HG03457 (cell line): ENCODE measurements around the gene NHP2.
"Not testable (repeated sequence)": the region's sequence is repeated elsewhere in the genome, so short reads cannot be mapped to it uniquely, and the experiment has no call there.

Experiments used
- ATAC-seq: cut with Tn5 transposase; IDR thresholded peaks from one replicate; pipeline ENCODE4 v1.9.1; 2021; ENCODE audit warnings: moderate number of reproducible peaks; ENCODE audit not compliant: unreplicated experiment

NHP2 gene

DNA sequence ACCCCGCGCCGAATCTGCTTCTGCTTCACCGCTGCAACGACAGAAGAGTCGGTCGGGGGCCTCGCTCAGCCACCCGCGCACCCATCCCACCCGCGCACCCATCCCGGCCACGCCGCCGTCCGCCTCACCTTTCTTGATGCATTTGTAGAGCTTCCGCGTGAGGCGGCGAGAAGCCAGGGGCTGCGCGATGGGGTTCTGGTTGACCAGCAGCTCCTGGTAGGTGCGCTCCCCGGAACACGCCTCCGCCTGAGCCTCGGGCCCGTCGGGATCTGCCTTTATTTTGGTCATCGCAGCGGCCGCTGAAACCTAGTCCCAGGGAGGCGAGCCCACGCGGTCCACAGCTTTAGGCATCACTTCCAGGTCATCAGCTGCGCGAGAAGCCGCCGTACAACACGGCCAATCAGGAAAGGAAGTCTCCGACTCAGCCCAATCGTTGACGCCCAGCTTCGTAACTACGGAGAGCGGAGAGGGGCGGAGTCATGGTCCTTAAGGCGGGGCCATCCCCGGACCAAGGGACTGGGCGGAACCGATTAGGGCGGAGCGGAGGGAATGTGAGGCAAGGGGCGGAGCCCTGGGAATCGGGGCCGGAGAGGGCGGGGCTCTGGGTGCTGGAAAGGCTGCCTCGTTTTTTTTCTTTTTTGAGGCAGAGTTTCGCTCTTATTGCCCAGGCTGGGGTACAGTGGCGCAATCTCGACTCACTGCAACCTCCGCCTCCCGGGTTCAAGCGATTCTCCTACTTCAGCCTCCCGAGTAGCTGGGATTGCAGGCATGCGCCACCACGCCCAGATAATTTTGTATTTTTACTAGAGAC is at the start of gene NHP2:
Gene NHP2, minus strand, starts transcription at position 356 of the 811 bp plus-strand sequence. Its CDS starts 68 bp downstream, at position 288.
- ATAC-seq = peak; percentile 94

- ATAC-seq = no peak
Observed at GRCh38 chr5:178202541-178202940, 48.9 kb upstream of the NHP2 start.

DNA sequence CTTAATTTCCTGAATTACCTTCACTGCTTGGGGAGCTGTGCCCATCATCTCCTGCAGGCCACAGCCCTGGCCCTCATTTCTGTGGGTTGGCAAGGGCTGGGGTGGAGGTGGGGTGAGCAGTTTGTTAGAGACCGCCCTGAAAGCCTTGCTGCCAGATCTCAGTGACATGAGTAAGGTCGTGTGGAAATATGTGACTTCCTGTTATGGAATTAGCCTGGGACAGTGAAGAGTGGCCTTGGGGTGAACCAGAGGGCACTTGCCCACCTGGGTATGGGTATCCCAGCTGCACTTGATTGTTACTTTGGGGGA is 48.2 kb upstream of the NHP2 start:
- ATAC-seq = no peak

DNA sequence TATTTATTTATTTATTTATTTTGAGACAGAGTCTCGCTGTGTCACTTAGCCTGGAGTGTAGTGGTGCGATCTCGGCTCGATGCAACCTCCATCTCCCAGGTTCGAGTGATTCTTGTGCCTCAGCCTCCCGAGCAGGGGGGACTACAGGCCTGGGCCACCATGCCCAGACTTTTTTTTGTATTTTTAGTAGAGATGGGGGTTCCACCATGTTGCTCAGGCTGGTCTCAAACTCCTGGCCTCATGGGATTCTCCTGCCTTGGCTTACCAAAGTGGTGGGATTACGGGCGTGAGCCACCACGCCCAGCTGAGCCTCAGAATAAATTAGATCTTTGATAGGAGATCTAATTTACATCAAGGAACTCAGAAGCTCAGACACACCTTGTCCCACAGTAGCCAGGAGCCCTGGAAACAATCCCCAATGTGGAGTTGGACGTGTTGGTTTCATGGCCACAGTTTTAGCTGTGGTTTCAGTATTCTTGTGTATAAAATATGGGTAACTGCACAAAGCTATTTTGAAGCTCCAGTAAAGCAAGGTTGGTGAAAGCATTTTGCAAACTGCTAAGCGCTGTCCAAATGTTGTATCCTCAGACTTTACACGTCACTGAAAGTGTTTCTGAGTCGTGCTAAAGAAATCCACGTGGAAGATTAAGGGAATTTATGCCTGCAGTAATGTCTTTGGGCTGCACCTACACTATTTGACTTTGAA is 47.7 kb upstream of the NHP2 start:
- ATAC-seq = no peak

DNA sequence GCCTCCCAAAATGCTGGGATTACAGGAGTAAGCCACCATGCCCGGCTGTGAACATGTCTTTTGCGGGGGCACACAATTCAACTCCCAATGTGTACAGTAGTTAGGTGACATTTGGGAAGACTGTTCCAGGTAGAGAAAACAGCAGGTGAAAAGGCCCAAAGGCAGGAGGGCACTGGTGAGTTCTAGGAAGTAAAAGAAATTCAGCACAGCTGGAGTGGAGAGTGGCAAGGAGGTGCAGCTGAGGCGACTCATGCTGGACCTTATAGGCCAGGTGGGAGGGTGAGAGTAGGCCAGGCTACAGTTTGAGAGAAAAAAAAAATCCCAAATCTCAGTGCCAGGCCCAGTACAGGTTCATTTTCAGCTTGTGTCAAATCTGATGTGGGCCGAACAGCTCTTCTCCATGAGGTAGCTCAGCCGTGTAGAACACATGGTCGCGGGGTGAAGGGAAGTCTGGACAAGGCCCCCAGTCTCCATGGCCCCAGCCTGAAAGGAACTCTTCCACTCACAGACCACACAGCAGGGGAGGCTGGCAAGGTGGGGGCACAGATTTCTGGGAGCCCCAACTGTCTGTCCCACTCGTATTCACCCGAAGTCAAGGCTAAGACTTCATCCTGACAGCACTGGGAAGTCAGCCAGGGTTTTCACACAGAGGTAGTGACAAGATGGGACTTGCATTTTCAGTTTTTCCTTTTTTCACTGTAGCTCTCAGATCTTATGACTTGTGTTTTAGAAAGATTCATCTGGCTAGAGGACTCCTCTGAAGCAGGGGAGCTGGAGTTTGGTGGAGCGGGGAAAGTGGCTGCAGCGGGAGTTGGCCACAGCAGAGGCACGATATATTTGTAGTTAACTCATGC is 46.1 kb upstream of the NHP2 start:
- ATAC-seq = no peak

DNA sequence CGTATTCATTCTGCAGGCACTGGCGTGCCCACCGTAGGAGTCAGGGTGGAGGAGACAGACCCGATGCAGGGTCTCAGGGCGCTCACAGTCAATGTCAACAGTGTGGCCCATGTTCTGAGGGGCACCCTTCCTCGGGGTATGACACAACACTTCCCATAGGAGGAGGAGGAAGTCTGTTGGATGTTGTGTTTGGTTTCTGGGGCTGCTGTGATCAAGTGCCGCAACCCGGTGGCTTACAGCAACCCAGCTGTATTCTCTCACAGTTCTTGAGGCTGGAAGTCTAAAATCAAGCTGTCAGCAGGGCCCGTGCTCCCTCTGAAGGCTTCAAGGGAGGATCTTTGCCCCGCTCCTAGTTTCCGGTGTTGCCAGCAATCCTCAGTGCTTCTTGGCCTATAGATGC is 45.0 kb upstream of the NHP2 start:
- no peak for ATAC-seq

GRCh38 chr5:178198151-178198550 is 44.5 kb upstream of the NHP2 start:
- not testable (repeated sequence) for ATAC-seq

- ATAC-seq = no peak
Observed at GRCh38 chr5:178196986-178197385, 43.3 kb upstream of the NHP2 start.

DNA sequence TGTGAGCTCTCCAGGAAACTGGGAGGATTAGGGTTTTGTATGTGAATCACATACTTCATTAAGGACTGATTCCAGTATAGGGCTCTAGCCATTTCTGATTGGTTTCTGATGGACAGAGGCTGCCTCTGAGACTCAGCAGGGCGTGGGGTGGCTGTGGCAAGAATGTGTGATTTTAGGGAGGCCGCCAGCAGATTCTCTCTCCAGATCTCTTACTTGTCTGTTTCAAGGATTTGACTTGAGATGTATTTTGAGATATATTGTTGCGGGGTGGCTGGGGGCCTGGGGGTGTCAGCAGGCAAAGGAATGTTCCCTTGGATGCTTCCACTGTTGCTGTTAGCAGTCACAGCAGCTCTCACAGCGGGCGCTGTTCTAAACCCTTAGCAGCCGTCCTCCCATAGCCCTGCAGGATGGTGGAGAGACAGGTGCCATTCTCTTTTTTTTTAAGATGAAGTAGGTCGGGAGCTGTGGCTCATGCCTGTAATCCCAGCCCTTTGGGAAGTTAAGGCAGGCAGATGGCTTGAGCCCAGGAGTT is 42.7 kb upstream of the NHP2 start:
- no peak for ATAC-seq

GRCh38 chr5:178194026-178194425 is 40.3 kb upstream of the NHP2 start:
- ATAC-seq = no peak

GRCh38 chr5:178193251-178193809 is 39.6 kb upstream of the NHP2 start:
- ATAC-seq = no peak

- no peak for ATAC-seq
Observed at GRCh38 chr5:178192787-178193186, 39.1 kb upstream of the NHP2 start.

- ATAC-seq = no peak
Observed at GRCh38 chr5:178192244-178192643, 38.6 kb upstream of the NHP2 start.

- no peak for ATAC-seq
Observed at GRCh38 chr5:178191661-178192060, 38.0 kb upstream of the NHP2 start.

- no peak for ATAC-seq
Observed at GRCh38 chr5:178189433-178189832, 35.7 kb upstream of the NHP2 start.

GRCh38 chr5:178187014-178187413 is 33.3 kb upstream of the NHP2 start, which contains the start of gene GMCL2:
GMCL2 (minus strand) TSS chr5:178187371; CDS start chr5:178187299, 72 bp downstream.
- no peak for ATAC-seq

DNA sequence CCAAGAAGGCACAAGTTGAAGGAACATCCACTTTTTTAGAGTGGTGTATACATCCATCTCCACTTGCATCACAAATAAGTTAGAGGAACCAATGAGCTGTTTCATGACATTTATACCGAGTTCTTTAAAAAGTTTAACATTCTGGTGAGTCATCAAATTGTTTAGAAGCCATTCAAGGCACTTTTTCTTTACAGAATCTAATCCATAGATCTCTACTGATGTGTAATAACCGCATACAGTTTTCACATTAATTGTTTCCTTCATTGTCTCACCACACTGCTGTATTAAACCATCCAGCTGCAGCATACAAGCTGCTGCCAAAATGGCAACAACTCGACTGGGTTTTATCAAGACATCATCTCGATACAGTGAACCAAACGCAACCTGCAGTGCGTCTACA is 32.7 kb upstream of the NHP2 start:
- no peak for ATAC-seq

- ATAC-seq = no peak
Observed at GRCh38 chr5:178182158-178182876, 28.6 kb upstream of the NHP2 start.

DNA sequence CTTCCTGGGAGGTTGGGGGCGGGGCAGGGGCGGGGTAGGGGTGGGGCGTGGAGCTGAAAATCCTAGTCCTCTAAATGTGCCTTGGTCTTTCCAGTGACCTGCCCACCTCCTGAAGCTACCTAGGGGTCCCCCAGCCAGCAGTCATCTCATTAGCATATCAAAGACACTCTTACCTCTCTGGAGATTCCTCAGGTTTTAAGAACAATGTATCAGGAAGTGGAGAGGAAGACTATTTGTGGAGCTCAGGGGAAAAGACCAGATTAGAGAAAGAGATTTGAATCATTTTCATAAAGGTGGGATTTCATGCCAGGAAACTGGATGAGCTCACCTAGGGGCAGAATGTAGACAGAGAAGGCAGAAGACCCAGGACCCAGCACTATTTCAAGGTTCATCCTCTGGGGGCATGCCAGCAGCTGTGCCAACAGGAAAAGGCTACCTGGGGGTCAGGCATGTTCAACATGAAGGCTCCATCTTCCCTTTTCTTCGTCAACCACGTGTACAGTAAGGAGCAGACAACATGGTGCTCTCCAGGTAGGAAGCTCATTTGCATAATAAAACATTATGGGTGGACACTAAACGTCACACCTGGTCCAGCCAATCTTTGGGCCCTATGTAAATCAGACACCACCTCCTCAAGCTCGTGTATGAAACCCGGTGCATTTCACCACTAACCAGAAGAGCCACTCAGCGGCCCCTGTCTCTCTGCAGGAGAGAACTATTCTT is 26.6 kb upstream of the NHP2 start:
- ATAC-seq = no peak

DNA sequence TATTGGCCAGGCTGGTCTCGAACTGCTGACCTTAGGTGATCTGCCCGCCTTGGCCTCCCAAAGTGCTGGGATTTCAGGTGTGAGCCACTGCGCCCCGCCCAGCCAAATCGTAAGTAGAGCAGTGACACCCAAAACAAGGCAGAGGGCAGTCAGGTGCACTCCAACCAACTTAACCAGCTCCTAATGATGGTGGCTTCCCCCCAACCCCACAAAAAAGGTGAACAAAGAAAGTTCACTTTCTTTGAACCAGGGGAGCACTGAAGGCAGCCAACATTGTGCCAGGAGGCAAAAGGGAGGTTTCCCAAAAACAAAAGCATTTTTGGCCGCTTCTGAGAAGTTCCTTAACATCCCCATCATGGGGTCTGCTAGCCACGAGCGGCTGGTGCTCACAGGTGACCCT is 23.9 kb upstream of the NHP2 start:
- ATAC-seq = no peak
